Panc1 (cell line): ENCODE measurements around the gene TMEM219. TPM values are rescaled to one million over a fixed set of nuclear protein-coding genes. Genes with fewer than 3 reads are reported as not detected.

Source experiments
- ATAC-seq: fragments of 200-7000 bp; cut with Tn5 transposase; 2 replicates; pipeline ENCODE4 v1.9.1; 2020; ENCODE audit warnings: mild to moderate bottlenecking, moderate library complexity
- BruUV-seq: library from RNA; stranded (reverse); fragments of 400-500 nt; replicated peaks from 2 replicates; lab custom pipeline; 2021; lab: Mats Ljungman, UMichigan
- CTCF ChIA-PET: fragments of 300-600 bp; sonication (Branson Sonifier 250); formaldehyde crosslinking; loops from one replicate; lab custom pipeline; 2022; ENCODE audit warnings: antibody characterized with exemption; lab: Charles Lee
- POLR2A ChIA-PET: fragments of 300-600 bp; sonication (Branson Sonifier 250); formaldehyde crosslinking; loops from one replicate; lab custom pipeline; 2022; ENCODE audit warnings: antibody characterized with exemption; lab: Charles Lee
- DNase-seq: peaks from one replicate; pipeline ENCODE4 v3.0.0-alpha.2; 2010; ENCODE audit warnings: low read depth, low spot score
- H3K27ac ChIP-seq: 2 replicates; pipeline ENCODE4 v1.5.1; 2011; ENCODE audit warnings: mild to moderate bottlenecking, low read length, inconsistent platforms
- H3K27me3 ChIP-seq: fragments of 200-500 bp; sonication (Bioruptor generic); 2 replicates; pipeline ENCODE4 v1.6.0; 2014; ENCODE audit warnings: low read length, inconsistent platforms; ENCODE audit not compliant: control insufficient read depth, insufficient read depth
- H3K36me3 ChIP-seq: fragments of 200-500 bp; sonication (Bioruptor generic); 2 replicates; pipeline ENCODE4 v1.5.1; 2014; ENCODE audit warnings: inconsistent platforms, mild to moderate bottlenecking, low read length, moderate library complexity; ENCODE audit not compliant: control insufficient read depth, insufficient read depth
- H3K4me1 ChIP-seq: 2 replicates; pipeline ENCODE4 v1.5.1; 2011; ENCODE audit warnings: inconsistent platforms, mild to moderate bottlenecking, low read length, moderate library complexity; ENCODE audit not compliant: control insufficient read depth, insufficient read depth
- H3K4me3 ChIP-seq, 2 experiments: 2 replicates each; pipeline ENCODE4 v1.5.1; 2011 to 2012; ENCODE audit warnings: low read depth in 2 of 2, low read length in 2 of 2, mild to moderate bottlenecking in 2 of 2, inconsistent platforms in 1 of 2, moderate library complexity in 1 of 2
- H3K9me3 ChIP-seq: fragments of 200-500 bp; sonication (Bioruptor generic); 2 replicates; pipeline ENCODE4 v1.5.1; 2014; ENCODE audit warnings: low read depth, mild to moderate bottlenecking, inconsistent platforms, low read length, moderate library complexity; ENCODE audit not compliant: control insufficient read depth, insufficient read depth
- CTCF ChIP-seq: fragments of 450-650 bp; IDR thresholded peaks from 2 replicates; pipeline ENCODE4 v1.5.1; 2017; ENCODE audit warnings: mild to moderate bottlenecking
- POLR2AphosphoS5 ChIP-seq: IDR thresholded peaks from 2 replicates; pipeline ENCODE4 v1.6.1; 2012; ENCODE audit warnings: mild to moderate bottlenecking, low read depth, low read length, moderate library complexity
- REST ChIP-seq, 2 experiments: IDR thresholded peaks; 2 replicates each; pipeline ENCODE4 v1.6.1; 2011 to 2012; ENCODE audit warnings: low read depth in 2 of 2, control low read depth in 1 of 2, low read length in 1 of 2, mild to moderate bottlenecking in 1 of 2, moderate library complexity in 1 of 2; ENCODE audit not compliant: insufficient read depth in 1 of 2
- SIN3A ChIP-seq: IDR thresholded peaks from 2 replicates; pipeline ENCODE4 v1.6.1; 2012; ENCODE audit warnings: low read depth, mild to moderate bottlenecking, low read length, moderate library complexity, borderline replicate concordance; ENCODE audit not compliant: insufficient read depth
- TCF7L2 ChIP-seq: IDR thresholded peaks from 2 replicates; pipeline ENCODE4 v1.6.1; 2011; ENCODE audit warnings: mild to moderate bottlenecking, low read depth, low read length, inconsistent platforms
- in situ Hi-C: cut with HindIII; loops from 2 replicates; pipeline ENCODE4 v1.10.0; 2016; ENCODE audit warnings: low sequenced_read_pairs, low pct_unique_long_range_greater_than_20kb
- intact Hi-C: fragments of 100-400 bp; cut with micrococcal nuclease; formaldehyde crosslinking; loops from one replicate; pipeline ENCODE4 v1.10.0; 2022; ENCODE audit not compliant: unreplicated experiment
- total RNA-seq: library from RNA; stranded (reverse); gene quantifications from one replicate; pipeline ENCODE4 v1.2.1, GENCODE V29; 2021; ENCODE audit not compliant: unreplicated experiment

The TMEM219 gene
- total RNA-seq, 1 experiment from 2014 or later: 161 TPM

GRCh38 chr16:30006659-30007377 lies 44.9 kb downstream of the TMEM219 start:
- Histone ChIP-seq H3K36me3 (no peaks in the 10 kb centered on the region), H3K27ac (no peak overlapping the region), H3K4me1 (0 out of 2 replicates have a peak, but pooled peaks cover 3% of the 10 kb centered on the region), H3K4me3 (no peak overlapping the region), H3K27me3 (no peaks in the 10 kb centered on the region), H3K9me3 (no peaks in the 10 kb centered on the region)
- DNase-seq (no peak), ATAC-seq (no peak)
- CTCF ChIA-PET: no interaction called here
- in situ Hi-C loops (no loop called here), intact Hi-C loops (no loop called here)
- POLR2A ChIA-PET: no interaction called here
- no peak for TF ChIP-seq SIN3A
- TF ChIP-seq REST (IDR thresholded peaks at IDR 0.05; ENCODE audit: insufficient read depth in 1 of 2, low read depth in 2 of 2, low read length in 1 of 2): no peak
- TF ChIP-seq CTCF: no peak
- TF ChIP-seq TCF7L2: no peak
- no peak; the same call in 1 of the 2 replicates for TF ChIP-seq POLR2AphosphoS5
- BruUV-seq: no TSS peak

DNA sequence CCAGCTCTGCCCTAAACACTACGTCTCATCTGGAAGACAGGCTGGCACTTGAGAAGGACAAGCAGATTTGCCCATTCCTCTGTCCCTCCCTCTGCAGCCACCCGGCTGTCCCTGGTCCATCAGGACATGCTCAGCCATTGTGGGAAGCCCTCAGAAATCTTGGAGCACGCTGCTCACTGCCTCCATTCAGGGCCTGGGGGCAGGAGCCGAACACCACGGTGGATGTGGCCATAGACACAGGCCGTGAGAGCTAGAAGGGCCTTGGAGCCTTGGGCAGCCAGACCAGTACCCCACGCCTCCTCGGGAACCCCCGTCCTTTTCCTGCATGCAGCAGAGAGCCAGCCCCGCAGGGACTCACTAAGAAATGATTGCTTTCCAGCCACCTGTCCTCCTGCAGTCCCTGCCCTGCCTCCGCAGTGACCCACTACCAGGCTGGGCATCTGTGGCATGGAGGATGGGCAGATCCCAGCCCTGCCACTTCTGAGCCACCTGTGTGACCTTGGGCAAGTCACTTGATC lies 45.6 kb downstream of the TMEM219 start:
- no TSS peak for BruUV-seq
- no peak for ATAC-seq
- in situ Hi-C loops: no loop called here
- Histone ChIP-seq H3K36me3 (no peaks in the 10 kb centered on the region), H3K27ac (no peak overlapping the region), H3K4me3 (no peak overlapping the region), H3K27me3 (no peaks in the 10 kb centered on the region), H3K9me3 (no peaks in the 10 kb centered on the region), H3K4me1 (0 out of 2 replicates have a peak, but pooled peaks cover 3% of the 10 kb centered on the region)
- TF ChIP-seq REST (IDR thresholded peaks at IDR 0.05; ENCODE audit: insufficient read depth in 1 of 2, low read depth in 2 of 2, low read length in 1 of 2): no peak
- no peak for TF ChIP-seq TCF7L2
- no peak; the same call in 1 of the 2 replicates for TF ChIP-seq POLR2AphosphoS5
- no peak for TF ChIP-seq CTCF
- TF ChIP-seq SIN3A: no peak
- CTCF ChIA-PET: no interaction called here
- POLR2A ChIA-PET: no interaction called here
- intact Hi-C loops: no loop called here
- no peak for DNase-seq
